MCF 10A (cell line): ENCODE results near the gene RNF180. TPM values are rescaled to one million over a fixed set of nuclear protein-coding genes. Genes with fewer than 3 reads are reported as not detected.

Experiments used
- BruUV-seq: library from RNA; stranded (reverse); fragments of 400-500 nt; replicated peaks from 2 replicates; lab custom pipeline; 2021; lab: Mats Ljungman, UMichigan
- CTCF ChIA-PET: fragments of 300-600 bp; sonication (Branson Sonifier 250); formaldehyde crosslinking; extraction: SDS; loops from one replicate; lab custom pipeline; 2021; ENCODE audit warnings: antibody characterized with exemption, inconsistent platforms; lab: Yijun Ruan, JAX
- POLR2A ChIA-PET: fragments of 300-600, 350-650 bp; sonication (Branson Sonifier 250); formaldehyde crosslinking; extraction: SDS; loops from one replicate; lab custom pipeline; 2020; ENCODE audit warnings: antibody characterized with exemption, inconsistent platforms; lab: Yijun Ruan, JAX
- DNase-seq: peaks from one replicate; pipeline ENCODE4 v3.0.0-alpha.2; 2018; ENCODE audit not compliant: unreplicated experiment
- H3K27ac Mint-ChIP-seq: one replicate; pipeline ENCODE4 v1.8.0; 2022; ENCODE audit warnings: mild to moderate bottlenecking, low read depth, mixed read lengths; ENCODE audit not compliant: unreplicated experiment
- H3K27me3 Mint-ChIP-seq: one replicate; pipeline ENCODE4 v1.8.0; 2022; ENCODE audit warnings: mixed read lengths; ENCODE audit not compliant: insufficient read depth, unreplicated experiment
- H3K36me3 Mint-ChIP-seq: one replicate; pipeline ENCODE4 v1.8.0; 2022; ENCODE audit warnings: mild to moderate bottlenecking, moderate library complexity, mixed read lengths; ENCODE audit not compliant: insufficient read depth, unreplicated experiment
- H3K4me1 Mint-ChIP-seq: one replicate; pipeline ENCODE4 v1.8.0; 2022; ENCODE audit warnings: mixed read lengths; ENCODE audit not compliant: insufficient read depth, unreplicated experiment
- H3K4me3 Mint-ChIP-seq: one replicate; pipeline ENCODE4 v1.8.0; 2022; ENCODE audit warnings: mild to moderate bottlenecking, moderate library complexity, mixed read lengths; ENCODE audit not compliant: unreplicated experiment
- H3K9me3 Mint-ChIP-seq: one replicate; pipeline ENCODE4 v1.8.0; 2022; ENCODE audit warnings: mixed read lengths; ENCODE audit not compliant: unreplicated experiment
- CTCF ChIP-seq: fragments of 200-600 bp; IDR thresholded peaks from one replicate; pipeline ENCODE4 v1.8.0; 2022; ENCODE audit warnings: antibody characterized with exemption, mild to moderate bottlenecking; ENCODE audit not compliant: unreplicated experiment
- intact Hi-C: fragments of 100-400 bp; cut with micrococcal nuclease; formaldehyde crosslinking; loops from 2 replicates; pipeline ENCODE4 v1.14.1; 2022
- total RNA-seq: library from RNA; stranded (reverse); gene quantifications from 2 replicates; pipeline ENCODE4 v1.2.3, GENCODE V29; 2022

Gene RNF180
- total RNA-seq, 1 experiment from 2014 or later = 6.0 TPM

- H3K27ac Mint-ChIP-seq = no peak overlapping the region
- H3K36me3 Mint-ChIP-seq = no peaks in the 10 kb centered on the region
- no peak for TF ChIP-seq CTCF
- POLR2A ChIA-PET = interaction anchor here (0.6 to 1.9 kb wide), 5 partner anchors 58 to 883 kb away, joined by 3 read pairs; no protein-coding TSS in a partner anchor
- BruUV-seq = no TSS peak
- H3K4me1 Mint-ChIP-seq = peaks cover 8% of the 10 kb centered on the region
- DNase-seq = no peak
- H3K4me3 Mint-ChIP-seq = no peak overlapping the region
- CTCF ChIA-PET = interaction anchor here (0.6 to 8.9 kb wide), 40 partner anchors 8 to 746 kb away, joined by 3 to 157 read pairs (median 4); no protein-coding TSS in a partner anchor
- H3K9me3 Mint-ChIP-seq = no peaks in the 10 kb centered on the region
- no peaks in the 10 kb centered on the region for H3K27me3 Mint-ChIP-seq
- intact Hi-C loops = loop anchor here (10.0 kb wide), 1 partner anchor 637 kb away; no protein-coding TSS in a partner anchor
Measured at GRCh38 chr5:64147379-64147778, 18.3 kb upstream of the RNF180 start.

GRCh38 chr5:64147849-64148441, 17.7 kb upstream of the RNF180 start:
- H3K4me1 Mint-ChIP-seq = peaks cover 8% of the 10 kb centered on the region
- H3K36me3 Mint-ChIP-seq = no peaks in the 10 kb centered on the region
- CTCF ChIA-PET = interaction anchor here (0.6 to 8.9 kb wide), 52 partner anchors 9 to 747 kb away, joined by 3 to 157 read pairs (median 4); partner anchors contain the start of gene RNF180
- DNase-seq = peak; percentile 60
- no TSS peak for BruUV-seq
- no peak overlapping the region for H3K27ac Mint-ChIP-seq
- no peak overlapping the region for H3K4me3 Mint-ChIP-seq
- no peaks in the 10 kb centered on the region for H3K9me3 Mint-ChIP-seq
- intact Hi-C loops = loop anchor here (1.0 to 10.0 kb wide), 3 partner anchors 60 to 637 kb away; no protein-coding TSS in a partner anchor
- H3K27me3 Mint-ChIP-seq = no peaks in the 10 kb centered on the region
- POLR2A ChIA-PET = interaction anchor here (0.6 to 1.9 kb wide), 6 partner anchors 58 to 884 kb away, joined by 3 to 4 read pairs (median 3); no protein-coding TSS in a partner anchor
- peak; percentile 88 for TF ChIP-seq CTCF

GRCh38 chr5:64149268-64149667, 16.4 kb upstream of the RNF180 start:
- Mint-ChIP-seq H3K9me3 (peaks cover 8% of the 10 kb centered on the region), H3K4me3 (no peak overlapping the region), H3K4me1 (peaks cover 8% of the 10 kb centered on the region), H3K27me3 (no peaks in the 10 kb centered on the region), H3K36me3 (no peaks in the 10 kb centered on the region), H3K27ac (no peak overlapping the region)
- intact Hi-C loops = loop anchor here (10.0 kb wide), 1 partner anchor 636 kb away; no protein-coding TSS in a partner anchor
- ChIA-PET POLR2A (no interaction called here), CTCF (interaction anchor here (1.1 to 8.9 kb wide), 4 partner anchors 10 to 459 kb away, joined by 4 to 157 read pairs (median 28); no protein-coding TSS in a partner anchor)
- DNase-seq = no peak
- BruUV-seq = no TSS peak
- no peak for TF ChIP-seq CTCF

- no peak overlapping the region for H3K27ac Mint-ChIP-seq
- no TSS peak for BruUV-seq
- CTCF ChIA-PET = interaction anchor here (1.1 to 8.9 kb wide), 5 partner anchors 9 to 462 kb away, joined by 4 to 157 read pairs (median 11); no protein-coding TSS in a partner anchor
Measured at GRCh38 chr5:64149857-64150521, 15.7 kb upstream of the RNF180 start.

More at GRCh38 chr5:64149857-64150521, 15.7 kb upstream of the RNF180 start:
- H3K27me3 Mint-ChIP-seq = no peaks in the 10 kb centered on the region
- DNase-seq = no peak
- POLR2A ChIA-PET = no interaction called here
- peaks cover 11% of the 10 kb centered on the region for H3K9me3 Mint-ChIP-seq
- H3K4me3 Mint-ChIP-seq = no peak overlapping the region
- no peak for TF ChIP-seq CTCF
- peaks cover under 1% of the 10 kb centered on the region for H3K4me1 Mint-ChIP-seq
- no peaks in the 10 kb centered on the region for H3K36me3 Mint-ChIP-seq
- intact Hi-C loops = loop anchor here (10.0 kb wide), 1 partner anchor 635 kb away; no protein-coding TSS in a partner anchor
